Endodermal cell (in vitro differentiated cells): ENCODE results near the gene SSH2. TPM values are rescaled to one million over a fixed set of nuclear protein-coding genes. Genes with fewer than 3 reads are reported as not detected.

ENCODE experiments used
- DNase-seq: peaks from one replicate; pipeline ENCODE4 v3.0.0-alpha.2; 2017
- H3K27ac ChIP-seq: 2 replicates; pipeline ENCODE4 v1.5.1; 2013; ENCODE audit warnings: mild to moderate bottlenecking, low read depth, low read length, moderate library complexity
- H3K27me3 ChIP-seq: 2 replicates; pipeline ENCODE4 v1.6.1; 2013; ENCODE audit warnings: mild to moderate bottlenecking, low read length, moderate library complexity; ENCODE audit not compliant: insufficient read depth, control insufficient read depth, poor library complexity, severe bottlenecking
- H3K36me3 ChIP-seq: 2 replicates; pipeline ENCODE4 v1.7.0; 2013; ENCODE audit warnings: mild to moderate bottlenecking, low read length, moderate library complexity; ENCODE audit not compliant: control insufficient read depth, insufficient read depth
- H3K4me1 ChIP-seq: one replicate; pipeline ENCODE4 v1.7.0; 2013; ENCODE audit warnings: low read length; ENCODE audit not compliant: control insufficient read depth, insufficient read depth
- H3K4me3 ChIP-seq: 2 replicates; pipeline ENCODE4 v1.5.1; 2013; ENCODE audit warnings: mild to moderate bottlenecking, low read length, moderate library complexity
- H3K9ac ChIP-seq: 2 replicates; pipeline ENCODE4 v1.6.1; 2013; ENCODE audit warnings: mild to moderate bottlenecking, low read length, moderate library complexity; ENCODE audit not compliant: poor library complexity, severe bottlenecking; ENCODE audit errors: extremely low read depth
- H3K9me3 ChIP-seq: 2 replicates; pipeline ENCODE4 v1.6.1; 2013; ENCODE audit warnings: mild to moderate bottlenecking, low read length, moderate library complexity; ENCODE audit not compliant: control insufficient read depth
- H3K27ac Mint-ChIP-seq: 2 replicates; pipeline ENCODE4 v1.8.0; 2020; ENCODE audit warnings: mixed read lengths
- H3K27me3 Mint-ChIP-seq: 2 replicates; pipeline ENCODE4 v1.8.0; 2021; ENCODE audit warnings: mild to moderate bottlenecking, mixed read lengths; ENCODE audit not compliant: insufficient read depth
- H3K36me3 Mint-ChIP-seq: 2 replicates; pipeline ENCODE4 v1.8.0; 2020; ENCODE audit warnings: low read depth, mixed read lengths
- H3K4me1 Mint-ChIP-seq: 2 replicates; pipeline ENCODE4 v1.8.0; 2020; ENCODE audit warnings: mixed read lengths
- H3K4me3 Mint-ChIP-seq: 2 replicates; pipeline ENCODE4 v1.8.0; 2020; ENCODE audit warnings: mild to moderate bottlenecking, moderate library complexity, mixed read lengths
- H3K9me3 Mint-ChIP-seq: 2 replicates; pipeline ENCODE4 v1.8.0; 2020; ENCODE audit warnings: mild to moderate bottlenecking, mixed read lengths
- WGBS, 2 experiments: methylation state at CpG; one replicate each; pipeline versions ENCODE4 v1.1.5 to v1.1.7; 2013; ENCODE audit warnings: missing lambda C conversion rate in 2 of 2, mixed read lengths in 1 of 2; ENCODE audit not compliant: insufficient coverage in 1 of 2, insufficient read length in 1 of 2; 5-methylcytosine and 5-hydroxymethylcytosine counted together
- total RNA-seq, 2 donors: library from RNA; stranded (reverse); fragmentation: NEBNext Ultra II Directional in 1 of 2; extraction: Animal tissue kit (Norgen Biotek cat#: 25700) in 1 of 2; gene quantifications; 2 replicates in 1 of 2; 3 replicates in 1 of 2; pipeline ENCODE4 v1.2.1, GENCODE V29; 2021
- TF ChIP-seq, protein P1 (sequence below): fragments of 200-600 bp; sonication (generic); conservative IDR thresholded peaks from 2 replicates; pipeline ENCODE4 v1.5.0; 2021; ENCODE audit warnings: antibody characterized with exemption, mild to moderate bottlenecking

SSH2 gene
- total RNA-seq, 2 donors from 2014 or later: 11.3 to 13.5 TPM

GRCh38 chr17:29640413-29640812, 289.6 kb downstream of the SSH2 start:
- H3K9me3 Mint-ChIP-seq: no peaks in the 10 kb centered on the region

GRCh38 chr17:29633886-29634285, 296.1 kb downstream of the SSH2 start:
- Histone ChIP-seq H3K9ac (no peak overlapping the region), H3K36me3 (peaks cover 6% of the 10 kb centered on the region), H3K4me3 (no peak overlapping the region), H3K27me3 (no peaks in the 10 kb centered on the region), H3K27ac (no peak overlapping the region), H3K9me3 (no peaks in the 10 kb centered on the region), H3K4me1 (no peaks in the 10 kb centered on the region)
- H3K27me3 Mint-ChIP-seq: no peaks in the 10 kb centered on the region
- peaks cover 3% of the 10 kb centered on the region for H3K4me1 Mint-ChIP-seq
- no peak overlapping the region for H3K4me3 Mint-ChIP-seq
- WGBS, 2 experiments: 67 to 82% methylated on average over 3 of the region's 3 CpGs
- peaks cover 16% of the 10 kb centered on the region for H3K36me3 Mint-ChIP-seq
- H3K27ac Mint-ChIP-seq: no peak overlapping the region
- DNase-seq: peak; percentile 49
- TF ChIP-seq, protein P1, sequence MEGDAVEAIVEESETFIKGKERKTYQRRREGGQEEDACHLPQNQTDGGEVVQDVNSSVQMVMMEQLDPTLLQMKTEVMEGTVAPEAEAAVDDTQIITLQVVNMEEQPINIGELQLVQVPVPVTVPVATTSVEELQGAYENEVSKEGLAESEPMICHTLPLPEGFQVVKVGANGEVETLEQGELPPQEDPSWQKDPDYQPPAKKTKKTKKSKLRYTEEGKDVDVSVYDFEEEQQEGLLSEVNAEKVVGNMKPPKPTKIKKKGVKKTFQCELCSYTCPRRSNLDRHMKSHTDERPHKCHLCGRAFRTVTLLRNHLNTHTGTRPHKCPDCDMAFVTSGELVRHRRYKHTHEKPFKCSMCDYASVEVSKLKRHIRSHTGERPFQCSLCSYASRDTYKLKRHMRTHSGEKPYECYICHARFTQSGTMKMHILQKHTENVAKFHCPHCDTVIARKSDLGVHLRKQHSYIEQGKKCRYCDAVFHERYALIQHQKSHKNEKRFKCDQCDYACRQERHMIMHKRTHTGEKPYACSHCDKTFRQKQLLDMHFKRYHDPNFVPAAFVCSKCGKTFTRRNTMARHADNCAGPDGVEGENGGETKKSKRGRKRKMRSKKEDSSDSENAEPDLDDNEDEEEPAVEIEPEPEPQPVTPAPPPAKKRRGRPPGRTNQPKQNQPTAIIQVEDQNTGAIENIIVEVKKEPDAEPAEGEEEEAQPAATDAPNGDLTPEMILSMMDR: no peak
- H3K9me3 Mint-ChIP-seq: no peaks in the 10 kb centered on the region

More at GRCh38 chr17:29640413-29640812, 289.6 kb downstream of the SSH2 start:
- Histone ChIP-seq H3K27ac (no peak overlapping the region), H3K9me3 (no peaks in the 10 kb centered on the region), H3K27me3 (no peaks in the 10 kb centered on the region), H3K36me3 (peaks cover 6% of the 10 kb centered on the region), H3K4me1 (no peaks in the 10 kb centered on the region), H3K4me3 (no peak overlapping the region), H3K9ac (no peak overlapping the region)
- Mint-ChIP-seq H3K36me3 (peaks cover 12% of the 10 kb centered on the region), H3K27me3 (no peaks in the 10 kb centered on the region), H3K4me3 (no peak overlapping the region), H3K27ac (peak overlapping the region; percentile 9), H3K4me1 (peaks cover 6% of the 10 kb centered on the region)
- DNase-seq: no peak
- TF ChIP-seq, protein P1: no peak
- 54 to 60% methylated on average over 2 of the region's 2 CpGs for WGBS, 2 experiments

- TF ChIP-seq, protein P1: no peak
- Mint-ChIP-seq H3K27me3 (no peaks in the 10 kb centered on the region), H3K9me3 (no peaks in the 10 kb centered on the region), H3K4me1 (no peaks in the 10 kb centered on the region), H3K27ac (no peak overlapping the region), H3K4me3 (no peak overlapping the region), H3K36me3 (peaks cover 7% of the 10 kb centered on the region)
- Histone ChIP-seq H3K36me3 (peaks cover under 1% of the 10 kb centered on the region), H3K27me3 (no peaks in the 10 kb centered on the region), H3K27ac (no peak overlapping the region), H3K9ac (no peak overlapping the region), H3K4me1 (no peaks in the 10 kb centered on the region), H3K4me3 (no peak overlapping the region), H3K9me3 (no peaks in the 10 kb centered on the region)
- WGBS, 2 experiments: 89 to 100% methylated on average over 3 to 6 of the region's 6 CpGs
- no peak for DNase-seq
Measured at GRCh38 chr17:29630630-29631193, 299.3 kb downstream of the SSH2 start.
